Uterus (tissue), 2 donors: Measurements from ENCODE around the gene TMEM94.

Source experiments
- CTCF ChIP-seq, 4 experiments: fragments of 200-600 bp in 2 of 4; fragments of 450-650 bp in 2 of 4; sonication (generic) in 2 of 4; IDR thresholded peaks; one replicate each; pipeline ENCODE4 v1.5.1; 2016 to 2019; ENCODE audit warnings: antibody characterized with exemption in 4 of 4, mild to moderate bottlenecking in 2 of 4, moderate library complexity in 1 of 4
- POLR2A ChIP-seq, 2 donors: fragments of 450-650 bp; IDR thresholded peaks; one replicate each; pipeline ENCODE4 v1.6.1; 2016; ENCODE audit warnings: antibody characterized with exemption in 2 of 2, mild to moderate bottlenecking in 1 of 2, moderate library complexity in 1 of 2

- no peak for TF ChIP-seq CTCF (IDR thresholded peaks at IDR 0.05)
- no peak for TF ChIP-seq POLR2A (IDR thresholded peaks at IDR 0.05)
Measured at GRCh38 chr17:75521290-75521689, 64.9 kb downstream of the TMEM94 start.
